HG03571 (cell line): ENCODE measurements around the gene AGFG1.
"Not testable (repeated sequence)": the region's sequence is repeated elsewhere in the genome, so short reads cannot be mapped to it uniquely, and the experiment has no call there.

Experiments
- ATAC-seq: cut with Tn5 transposase; IDR thresholded peaks from one replicate; pipeline ENCODE4 v1.9.1; 2021; ENCODE audit not compliant: unreplicated experiment

The AGFG1 gene

GRCh38 chr2:227491386-227491785 lies 19.4 kb downstream of the AGFG1 start:
- ATAC-seq, result no peak

GRCh38 chr2:227493524-227493923 lies 21.6 kb downstream of the AGFG1 start:
- ATAC-seq, result no peak

GRCh38 chr2:227497158-227497557 lies 25.2 kb downstream of the AGFG1 start:
- ATAC-seq, result no peak

- no peak for ATAC-seq
These were observed 27.8 kb downstream of the AGFG1 start for GRCh38 chr2:227499627-227500300.

- ATAC-seq, result no peak
These were observed 28.3 kb downstream of the AGFG1 start for GRCh38 chr2:227500301-227500630.

- no peak for ATAC-seq
These were observed 31.8 kb downstream of the AGFG1 start for GRCh38 chr2:227503433-227504406.

GRCh38 chr2:227504700-227505099 lies 32.7 kb downstream of the AGFG1 start:
- ATAC-seq, result no peak

GRCh38 chr2:227506456-227506855 lies 34.5 kb downstream of the AGFG1 start:
- ATAC-seq, result no peak

GRCh38 chr2:227507963-227508362 lies 36.0 kb downstream of the AGFG1 start:
- ATAC-seq, result no peak

- no peak for ATAC-seq
These were observed 37.1 kb downstream of the AGFG1 start for GRCh38 chr2:227509076-227509475.

- no peak for ATAC-seq
These were observed 38.1 kb downstream of the AGFG1 start for GRCh38 chr2:227509824-227510619.

- ATAC-seq, result no peak
These were observed 38.6 kb downstream of the AGFG1 start for GRCh38 chr2:227510620-227510958.

- no peak for ATAC-seq
These were observed 39.4 kb downstream of the AGFG1 start for GRCh38 chr2:227511239-227511930.

- ATAC-seq, result no peak
These were observed 40.0 kb downstream of the AGFG1 start for GRCh38 chr2:227511955-227512354.

- no peak for ATAC-seq
These were observed 41.2 kb downstream of the AGFG1 start for GRCh38 chr2:227513113-227513512.

GRCh38 chr2:227515742-227516141 lies 43.8 kb downstream of the AGFG1 start:
- no peak for ATAC-seq

GRCh38 chr2:227517724-227518123 lies 45.8 kb downstream of the AGFG1 start:
- ATAC-seq, result no peak

GRCh38 chr2:227518278-227518865 lies 46.4 kb downstream of the AGFG1 start:
- not testable (repeated sequence) for ATAC-seq

GRCh38 chr2:227521178-227521577 lies 49.2 kb downstream of the AGFG1 start:
- ATAC-seq, result not testable (repeated sequence)

GRCh38 chr2:227524665-227525064 lies 52.7 kb downstream of the AGFG1 start:
- no peak for ATAC-seq

GRCh38 chr2:227527351-227527750 lies 55.4 kb downstream of the AGFG1 start:
- no peak for ATAC-seq
